ENCODE measurements around the gene APBA3.

DNA sequence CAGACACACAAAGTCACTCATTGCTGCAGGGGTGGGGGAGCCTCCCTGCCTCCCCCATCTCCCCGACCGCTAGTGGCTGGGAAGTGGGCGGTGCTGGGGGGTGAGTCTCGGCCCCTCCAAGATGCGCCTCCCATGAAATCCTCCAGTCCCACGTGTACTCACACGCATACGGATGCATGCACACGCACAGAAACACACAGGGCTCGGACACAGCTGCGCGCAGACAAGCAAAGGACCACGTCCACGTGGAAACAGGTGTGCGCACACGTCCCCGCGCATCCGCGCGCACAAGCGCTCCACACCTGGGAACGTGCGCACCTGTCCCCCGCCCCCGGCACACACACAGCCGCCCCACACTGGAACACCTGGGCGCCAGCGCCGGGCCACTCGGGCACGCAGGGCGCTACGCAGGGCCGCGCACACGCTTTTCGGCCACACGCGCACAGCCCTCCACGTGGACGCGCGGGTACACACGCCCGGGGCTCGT lies 24.0 kb upstream of the APBA3 start:
- TF ChIP-seq, protein P1, sequence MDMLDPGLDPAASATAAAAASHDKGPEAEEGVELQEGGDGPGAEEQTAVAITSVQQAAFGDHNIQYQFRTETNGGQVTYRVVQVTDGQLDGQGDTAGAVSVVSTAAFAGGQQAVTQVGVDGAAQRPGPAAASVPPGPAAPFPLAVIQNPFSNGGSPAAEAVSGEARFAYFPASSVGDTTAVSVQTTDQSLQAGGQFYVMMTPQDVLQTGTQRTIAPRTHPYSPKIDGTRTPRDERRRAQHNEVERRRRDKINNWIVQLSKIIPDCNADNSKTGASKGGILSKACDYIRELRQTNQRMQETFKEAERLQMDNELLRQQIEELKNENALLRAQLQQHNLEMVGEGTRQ (IDR thresholded peaks at IDR 0.05; ENCODE audit: low read depth, low read length): no peak
- TF ChIP-seq RAD21 (IDR thresholded peaks at IDR 0.05; ENCODE audit: low read length) (no peak), POLR2A (IDR thresholded peaks at IDR 0.05; ENCODE audit: low read depth, low read length) (no peak), MAFK (IDR thresholded peaks at IDR 0.05; ENCODE audit: low read depth, low read length) (no peak), BHLHE40 (IDR thresholded peaks at IDR 0.05; ENCODE audit: low read depth, low read length) (no peak), FOS (IDR thresholded peaks at IDR 0.05; ENCODE audit: low read depth, low read length) (no peak)
- TF ChIP-seq, protein P2, sequence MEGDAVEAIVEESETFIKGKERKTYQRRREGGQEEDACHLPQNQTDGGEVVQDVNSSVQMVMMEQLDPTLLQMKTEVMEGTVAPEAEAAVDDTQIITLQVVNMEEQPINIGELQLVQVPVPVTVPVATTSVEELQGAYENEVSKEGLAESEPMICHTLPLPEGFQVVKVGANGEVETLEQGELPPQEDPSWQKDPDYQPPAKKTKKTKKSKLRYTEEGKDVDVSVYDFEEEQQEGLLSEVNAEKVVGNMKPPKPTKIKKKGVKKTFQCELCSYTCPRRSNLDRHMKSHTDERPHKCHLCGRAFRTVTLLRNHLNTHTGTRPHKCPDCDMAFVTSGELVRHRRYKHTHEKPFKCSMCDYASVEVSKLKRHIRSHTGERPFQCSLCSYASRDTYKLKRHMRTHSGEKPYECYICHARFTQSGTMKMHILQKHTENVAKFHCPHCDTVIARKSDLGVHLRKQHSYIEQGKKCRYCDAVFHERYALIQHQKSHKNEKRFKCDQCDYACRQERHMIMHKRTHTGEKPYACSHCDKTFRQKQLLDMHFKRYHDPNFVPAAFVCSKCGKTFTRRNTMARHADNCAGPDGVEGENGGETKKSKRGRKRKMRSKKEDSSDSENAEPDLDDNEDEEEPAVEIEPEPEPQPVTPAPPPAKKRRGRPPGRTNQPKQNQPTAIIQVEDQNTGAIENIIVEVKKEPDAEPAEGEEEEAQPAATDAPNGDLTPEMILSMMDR (conservative IDR thresholded peaks at IDR 0.05; ENCODE audit: low read depth, low read length): no peak
- TF ChIP-seq, protein P3, sequence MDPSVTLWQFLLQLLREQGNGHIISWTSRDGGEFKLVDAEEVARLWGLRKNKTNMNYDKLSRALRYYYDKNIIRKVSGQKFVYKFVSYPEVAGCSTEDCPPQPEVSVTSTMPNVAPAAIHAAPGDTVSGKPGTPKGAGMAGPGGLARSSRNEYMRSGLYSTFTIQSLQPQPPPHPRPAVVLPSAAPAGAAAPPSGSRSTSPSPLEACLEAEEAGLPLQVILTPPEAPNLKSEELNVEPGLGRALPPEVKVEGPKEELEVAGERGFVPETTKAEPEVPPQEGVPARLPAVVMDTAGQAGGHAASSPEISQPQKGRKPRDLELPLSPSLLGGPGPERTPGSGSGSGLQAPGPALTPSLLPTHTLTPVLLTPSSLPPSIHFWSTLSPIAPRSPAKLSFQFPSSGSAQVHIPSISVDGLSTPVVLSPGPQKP (IDR thresholded peaks at IDR 0.05; ENCODE audit: borderline replicate concordance, low read depth, low read length): no peak
